Smooth muscle cell (in vitro differentiated cells): ENCODE data around the gene CEP170B. TPM values are rescaled to one million over a fixed set of nuclear protein-coding genes. Genes with fewer than 3 reads are reported as not detected.

ENCODE experiments used
- DNase-seq: peaks from one replicate; lab custom pipeline; 2025; ENCODE audit not compliant: unreplicated experiment; lab: John Stamatoyannopoulos, UW
- H2AFZ ChIP-seq: fragments of 200-600 bp; sonication (generic); 2 replicates; pipeline ENCODE4 v1.6.0; 2016; ENCODE audit warnings: antibody characterized with exemption, low read depth, mild to moderate bottlenecking
- H3F3A ChIP-seq: fragments of 200-600 bp; sonication (generic); 2 replicates; pipeline ENCODE4 v1.6.0; 2017; ENCODE audit warnings: antibody characterized with exemption, low read depth
- H3K27ac ChIP-seq: fragments of 200-600 bp; sonication (generic); 2 replicates; pipeline ENCODE4 v1.5.1; 2016; ENCODE audit warnings: low read depth, mild to moderate bottlenecking
- H3K27me3 ChIP-seq: fragments of 200-600 bp; sonication (generic); 2 replicates; pipeline ENCODE4 v1.6.1; 2016; ENCODE audit warnings: low read depth, mild to moderate bottlenecking
- H3K36me3 ChIP-seq: fragments of 200-600 bp; sonication (generic); 2 replicates; pipeline ENCODE4 v1.5.1; 2016; ENCODE audit warnings: low read depth
- H3K4me1 ChIP-seq: fragments of 200-600 bp; sonication (generic); 2 replicates; pipeline ENCODE4 v1.5.1; 2016; ENCODE audit warnings: low read depth
- H3K4me2 ChIP-seq: fragments of 200-600 bp; sonication (generic); 2 replicates; pipeline ENCODE4 v1.6.0; 2016; ENCODE audit warnings: mild to moderate bottlenecking
- H3K4me3 ChIP-seq: fragments of 200-600 bp; sonication (generic); 2 replicates; pipeline ENCODE4 v1.5.1; 2016; ENCODE audit warnings: mild to moderate bottlenecking
- H3K79me2 ChIP-seq: fragments of 200-600 bp; sonication (generic); 2 replicates; pipeline ENCODE4 v1.6.0; 2016; ENCODE audit warnings: low read depth, mild to moderate bottlenecking
- H3K9ac ChIP-seq: fragments of 200-600 bp; sonication (generic); 2 replicates; pipeline ENCODE4 v1.6.0; 2016; ENCODE audit warnings: low read depth
- H3K9me3 ChIP-seq: fragments of 200-600 bp; sonication (generic); replicated peaks from 2 replicates; pipeline ENCODE4 v1.5.1; 2016; ENCODE audit warnings: low read depth
- H4K20me1 ChIP-seq: fragments of 200-600 bp; sonication (generic); 2 replicates; pipeline ENCODE4 v1.6.0; 2016; ENCODE audit warnings: low read depth
- WGBS: methylation state at CpG from one replicate; pipeline ENCODE4 v1.1.7; 2016; ENCODE audit warnings: low lambda C conversion rate; 5-methylcytosine and 5-hydroxymethylcytosine counted together
- polyA plus RNA-seq: library from polyadenylated mRNA; unstranded; fragments of >200 nt; fragmentation: Nextera tagmentation; extraction: Ambion mirVana; gene quantifications from 2 replicates; pipeline ENCODE4 v1.2.1, GENCODE V29; 2016
- total RNA-seq: library from RNA; depleted of rRNA; stranded (reverse); fragments of >200 nt; gene quantifications from 2 replicates; pipeline ENCODE4 v1.2.3, GENCODE V29; 2014
- TF ChIP-seq, protein P1 (sequence below): fragments of 200-600 bp; sonication (generic); IDR thresholded peaks from 2 replicates; pipeline ENCODE4 v1.5.1; 2017; ENCODE audit warnings: borderline replicate concordance, mild to moderate bottlenecking, antibody characterized with exemption; ENCODE audit not compliant: insufficient read depth, poor library complexity, severe bottlenecking

Gene CEP170B
- total and polyA plus RNA-seq, 2 experiments from 2014 or later: 5.9 to 9.8 TPM

DNA sequence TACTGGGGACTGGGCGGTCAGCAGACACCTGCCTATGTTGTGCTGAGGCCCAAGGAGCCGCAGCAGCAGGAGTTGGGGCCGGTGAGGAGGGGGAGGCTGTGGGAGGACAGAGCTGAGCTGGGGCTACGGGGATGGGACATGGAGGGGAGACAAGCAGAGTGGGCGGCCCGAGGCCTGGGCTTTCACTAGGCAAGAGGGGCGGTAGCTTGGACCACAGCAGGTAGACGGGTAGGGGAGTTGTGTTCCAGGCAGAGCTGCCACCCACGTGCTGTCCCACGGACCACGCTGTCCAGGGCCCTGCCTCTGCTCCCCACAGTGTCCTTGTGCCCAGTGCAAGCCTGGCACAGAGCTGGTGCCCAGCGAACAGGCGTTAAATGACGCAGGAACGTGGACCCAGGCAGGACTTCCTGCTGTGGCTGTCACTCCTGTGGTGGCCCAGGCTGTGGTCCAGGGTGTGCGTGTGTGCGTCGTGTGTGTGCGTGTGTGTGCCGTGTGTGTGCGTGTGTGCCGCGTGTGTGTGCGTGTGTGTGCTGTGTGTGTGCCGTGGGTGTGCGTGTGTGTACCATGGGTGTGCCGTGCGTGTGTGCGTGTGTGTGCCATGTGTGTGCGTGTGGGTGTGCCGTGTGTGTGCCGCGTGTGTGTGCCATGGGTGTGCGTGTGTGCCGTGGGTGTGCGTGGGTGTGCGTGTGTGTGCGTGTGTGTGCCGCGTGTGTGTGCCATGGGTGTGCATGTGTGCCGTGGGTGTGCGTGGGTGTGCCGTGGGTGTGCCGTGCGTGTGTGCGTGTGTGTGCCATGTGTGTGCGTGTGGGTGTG lies 6.8 kb downstream of the CEP170B start:
- H2AFZ ChIP-seq: no peak overlapping the region
- no peak overlapping the region for H3K4me2 ChIP-seq
- TF ChIP-seq, protein P1, sequence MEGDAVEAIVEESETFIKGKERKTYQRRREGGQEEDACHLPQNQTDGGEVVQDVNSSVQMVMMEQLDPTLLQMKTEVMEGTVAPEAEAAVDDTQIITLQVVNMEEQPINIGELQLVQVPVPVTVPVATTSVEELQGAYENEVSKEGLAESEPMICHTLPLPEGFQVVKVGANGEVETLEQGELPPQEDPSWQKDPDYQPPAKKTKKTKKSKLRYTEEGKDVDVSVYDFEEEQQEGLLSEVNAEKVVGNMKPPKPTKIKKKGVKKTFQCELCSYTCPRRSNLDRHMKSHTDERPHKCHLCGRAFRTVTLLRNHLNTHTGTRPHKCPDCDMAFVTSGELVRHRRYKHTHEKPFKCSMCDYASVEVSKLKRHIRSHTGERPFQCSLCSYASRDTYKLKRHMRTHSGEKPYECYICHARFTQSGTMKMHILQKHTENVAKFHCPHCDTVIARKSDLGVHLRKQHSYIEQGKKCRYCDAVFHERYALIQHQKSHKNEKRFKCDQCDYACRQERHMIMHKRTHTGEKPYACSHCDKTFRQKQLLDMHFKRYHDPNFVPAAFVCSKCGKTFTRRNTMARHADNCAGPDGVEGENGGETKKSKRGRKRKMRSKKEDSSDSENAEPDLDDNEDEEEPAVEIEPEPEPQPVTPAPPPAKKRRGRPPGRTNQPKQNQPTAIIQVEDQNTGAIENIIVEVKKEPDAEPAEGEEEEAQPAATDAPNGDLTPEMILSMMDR: no peak
- no peak for DNase-seq
- H3K27me3 ChIP-seq: no peaks in the 10 kb centered on the region
- no peak overlapping the region for H3K27ac ChIP-seq
- WGBS: 90% methylated on average over 33 of the region's 47 CpGs
- H4K20me1 ChIP-seq: peaks cover 96% of the 10 kb centered on the region
- H3K9ac ChIP-seq: no peak overlapping the region
- no peak overlapping the region for H3K4me3 ChIP-seq
- no peaks in the 10 kb centered on the region for H3F3A ChIP-seq
- no peaks in the 10 kb centered on the region for H3K9me3 ChIP-seq
- H3K36me3 ChIP-seq: no peaks in the 10 kb centered on the region
- peaks cover under 1% of the 10 kb centered on the region for H3K4me1 ChIP-seq
- peaks cover 38% of the 10 kb centered on the region for H3K79me2 ChIP-seq

- no peaks in the 10 kb centered on the region for H3K9me3 ChIP-seq
- H3K79me2 ChIP-seq: peaks cover 30% of the 10 kb centered on the region
- no peaks in the 10 kb centered on the region for H3F3A ChIP-seq
- H3K27me3 ChIP-seq: no peaks in the 10 kb centered on the region
- peaks cover 95% of the 10 kb centered on the region for H4K20me1 ChIP-seq
- 66% methylated on average over 22 of the region's 29 CpGs for WGBS
- H3K36me3 ChIP-seq: no peaks in the 10 kb centered on the region
- H3K9ac ChIP-seq: no peak overlapping the region
- TF ChIP-seq, protein P1: no peak
- H3K4me2 ChIP-seq: no peak overlapping the region
- H3K27ac ChIP-seq: no peak overlapping the region
- no peak for DNase-seq
- H3K4me3 ChIP-seq: no peak overlapping the region
- no peaks in the 10 kb centered on the region for H3K4me1 ChIP-seq
- no peak overlapping the region for H2AFZ ChIP-seq
Observed at GRCh38 chr14:104872469-104873341, 7.6 kb downstream of the CEP170B start.

GRCh38 chr14:104873380-104874055 lies 8.4 kb downstream of the CEP170B start:
- Histone ChIP-seq H3K27ac (no peak overlapping the region), H3K9ac (no peak overlapping the region), H4K20me1 (peaks cover 94% of the 10 kb centered on the region), H3K4me1 (no peaks in the 10 kb centered on the region), H3K79me2 (peaks cover 25% of the 10 kb centered on the region), H3K36me3 (no peaks in the 10 kb centered on the region), H3K4me3 (no peak overlapping the region), H3K4me2 (no peak overlapping the region), H3F3A (no peaks in the 10 kb centered on the region), H2AFZ (no peak overlapping the region), H3K27me3 (no peaks in the 10 kb centered on the region), H3K9me3 (no peaks in the 10 kb centered on the region)
- DNase-seq: no peak
- TF ChIP-seq, protein P1: no peak
- 96% methylated on average over 13 of the region's 13 CpGs for WGBS
